Measurements from ENCODE around the gene CD93.

The CD93 gene

DNA sequence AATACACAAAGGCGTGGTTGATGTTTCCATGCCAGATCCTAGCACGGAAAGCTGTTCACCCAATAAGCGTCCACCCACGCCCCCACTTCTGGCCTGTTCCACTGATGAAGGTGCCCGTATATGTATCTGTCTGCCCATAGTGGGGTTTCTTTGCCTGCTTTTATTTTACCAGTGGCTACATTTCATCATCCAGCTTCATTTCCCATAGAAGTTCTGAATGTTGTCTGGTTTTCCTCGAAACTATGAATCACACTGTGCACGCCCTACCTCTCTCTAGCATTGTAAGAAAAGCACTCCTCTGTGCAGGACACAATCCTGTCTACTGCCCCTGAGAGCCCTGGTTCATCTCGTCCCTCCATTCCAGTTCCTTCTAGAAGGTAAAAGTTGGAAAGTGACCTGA lies 8.8 kb upstream of the CD93 start:
- H2AFZ ChIP-seq = no peak overlapping the region
- no peak overlapping the region for H3K4me3 ChIP-seq (ENCODE audit: low read depth, low read length)
- no peaks in the 10 kb centered on the region for H3K36me3 ChIP-seq (ENCODE audit: control insufficient read depth, insufficient read depth, low read length)
- H3K27me3 ChIP-seq (ENCODE audit: control insufficient read depth, insufficient read depth, low read length) = no peaks in the 10 kb centered on the region
- no peak for TF ChIP-seq CTCF (IDR thresholded peaks at IDR 0.05)
- no peak overlapping the region for H3K4me2 ChIP-seq (ENCODE audit: low read length)
- no peaks in the 10 kb centered on the region for H3K79me2 ChIP-seq
- H3K4me1 ChIP-seq = peaks cover 20% of the 10 kb centered on the region
- H3K27ac ChIP-seq = no peak overlapping the region
- no peak overlapping the region for H3K9ac ChIP-seq
- H3K9me3 ChIP-seq (ENCODE audit: control insufficient read depth, low read length) = no peaks in the 10 kb centered on the region

DNA sequence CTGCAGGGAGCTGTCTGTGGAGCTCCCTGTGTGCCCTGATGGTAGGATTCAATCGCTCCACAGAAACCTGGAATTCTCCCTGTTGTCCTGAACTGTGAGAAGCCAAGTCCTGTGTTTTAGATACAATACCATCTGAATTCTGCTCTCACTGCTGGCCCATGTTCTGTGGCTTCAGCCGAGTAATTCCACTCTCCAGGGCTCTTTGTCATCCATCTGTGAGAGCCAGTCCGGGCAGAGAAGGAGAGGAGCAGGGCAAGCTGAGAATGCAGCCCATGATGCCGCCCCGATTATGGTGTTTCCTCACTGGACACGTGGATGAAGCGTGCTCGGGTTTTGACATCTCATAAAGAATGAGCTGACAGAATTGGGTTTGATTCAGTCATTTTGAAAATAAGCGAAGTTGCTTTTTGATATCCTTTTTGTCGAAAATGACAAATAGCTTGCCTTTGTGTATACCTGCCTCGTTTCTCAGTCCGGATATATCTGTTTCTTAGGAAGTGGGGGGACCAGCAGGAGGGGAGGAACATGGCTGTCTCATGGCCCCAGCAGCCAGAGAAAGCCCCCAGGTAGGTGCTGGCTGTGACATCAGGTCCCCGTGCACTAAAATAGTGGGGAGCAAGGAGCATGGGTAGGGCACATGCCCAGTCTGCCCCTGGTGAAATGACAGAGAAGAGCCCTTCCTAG lies 8.2 kb upstream of the CD93 start:
- no peaks in the 10 kb centered on the region for H3K27me3 ChIP-seq (ENCODE audit: control insufficient read depth, insufficient read depth, low read length)
- H3K4me2 ChIP-seq (ENCODE audit: low read length) = no peak overlapping the region
- no peaks in the 10 kb centered on the region for H3K36me3 ChIP-seq (ENCODE audit: control insufficient read depth, insufficient read depth, low read length)
- H3K4me1 ChIP-seq = peaks cover 19% of the 10 kb centered on the region
- no peak for TF ChIP-seq CTCF (IDR thresholded peaks at IDR 0.05)
- no peaks in the 10 kb centered on the region for H3K9me3 ChIP-seq (ENCODE audit: control insufficient read depth, low read length)
- no peak overlapping the region for H3K4me3 ChIP-seq (ENCODE audit: low read depth, low read length)
- H2AFZ ChIP-seq = no peak overlapping the region
- H3K79me2 ChIP-seq = no peaks in the 10 kb centered on the region
- no peak overlapping the region for H3K27ac ChIP-seq
- no peak overlapping the region for H3K9ac ChIP-seq

DNA sequence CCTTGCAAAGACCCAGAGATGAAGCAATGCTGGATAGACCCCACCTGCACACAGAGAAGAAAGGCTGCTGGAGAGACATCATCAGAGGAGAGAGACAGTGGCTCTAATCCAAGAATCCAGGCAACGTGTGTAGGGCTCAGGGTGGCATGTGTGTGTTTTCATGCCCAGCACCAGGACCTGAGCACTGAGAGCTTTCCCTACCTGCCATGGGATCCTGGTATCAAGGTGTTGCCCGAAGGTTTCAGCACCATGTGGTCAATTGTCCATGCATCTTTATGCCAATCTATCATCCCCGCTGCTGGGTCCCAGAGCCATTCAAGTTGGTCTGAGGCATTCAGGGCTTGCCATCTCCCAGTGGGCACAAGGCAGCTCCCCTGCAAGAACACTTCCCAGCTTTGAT lies 7.5 kb upstream of the CD93 start:
- H3K79me2 ChIP-seq = no peaks in the 10 kb centered on the region
- no peak overlapping the region for H3K4me3 ChIP-seq (ENCODE audit: low read depth, low read length)
- H3K9me3 ChIP-seq (ENCODE audit: control insufficient read depth, low read length) = no peaks in the 10 kb centered on the region
- no peak overlapping the region for H3K9ac ChIP-seq
- no peak overlapping the region for H3K27ac ChIP-seq
- H3K36me3 ChIP-seq (ENCODE audit: control insufficient read depth, insufficient read depth, low read length) = no peaks in the 10 kb centered on the region
- no peak for TF ChIP-seq CTCF (IDR thresholded peaks at IDR 0.05)
- no peak overlapping the region for H3K4me2 ChIP-seq (ENCODE audit: low read length)
- no peak overlapping the region for H2AFZ ChIP-seq
- H3K4me1 ChIP-seq = peaks cover 16% of the 10 kb centered on the region
- no peaks in the 10 kb centered on the region for H3K27me3 ChIP-seq (ENCODE audit: control insufficient read depth, insufficient read depth, low read length)

DNA sequence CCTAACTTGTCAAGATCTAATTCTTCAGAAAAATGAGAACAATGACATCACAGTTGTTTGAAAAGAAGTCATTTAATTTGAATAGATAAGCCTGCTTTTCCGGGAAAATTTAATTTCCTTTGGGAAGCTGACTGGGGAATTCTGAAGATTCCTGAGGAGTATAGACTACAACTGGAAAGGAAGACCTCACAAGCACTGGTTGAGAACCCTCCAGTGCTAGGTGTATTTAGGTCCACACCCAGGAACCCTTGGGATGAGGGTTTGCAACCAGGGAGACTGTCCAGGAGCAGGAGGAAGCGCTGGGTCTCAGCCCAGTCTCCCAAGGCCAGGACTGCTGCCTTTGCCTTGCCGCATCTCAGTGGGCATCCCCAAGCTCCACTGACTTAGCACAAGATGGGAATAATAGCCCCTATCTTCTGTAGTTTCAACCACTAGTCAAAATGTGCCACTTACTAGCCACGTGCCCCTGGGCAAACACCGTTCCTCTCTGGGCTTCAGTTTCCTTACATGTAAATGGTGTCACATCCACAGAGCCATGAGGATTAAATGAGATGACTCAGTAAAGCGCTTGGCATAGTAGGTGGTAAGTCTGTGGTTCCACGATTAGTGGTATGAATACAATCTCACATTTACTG lies 6.9 kb upstream of the CD93 start:
- no peak overlapping the region for H3K4me2 ChIP-seq (ENCODE audit: low read length)
- H2AFZ ChIP-seq = no peak overlapping the region
- no peaks in the 10 kb centered on the region for H3K79me2 ChIP-seq
- no peak overlapping the region for H3K27ac ChIP-seq
- H3K27me3 ChIP-seq (ENCODE audit: control insufficient read depth, insufficient read depth, low read length) = no peaks in the 10 kb centered on the region
- no peak overlapping the region for H3K4me3 ChIP-seq (ENCODE audit: low read depth, low read length)
- TF ChIP-seq CTCF (IDR thresholded peaks at IDR 0.05) = no peak
- H3K4me1 ChIP-seq = peaks cover 10% of the 10 kb centered on the region
- no peak overlapping the region for H3K9ac ChIP-seq
- H3K36me3 ChIP-seq (ENCODE audit: control insufficient read depth, insufficient read depth, low read length) = no peaks in the 10 kb centered on the region
- no peaks in the 10 kb centered on the region for H3K9me3 ChIP-seq (ENCODE audit: control insufficient read depth, low read length)

DNA sequence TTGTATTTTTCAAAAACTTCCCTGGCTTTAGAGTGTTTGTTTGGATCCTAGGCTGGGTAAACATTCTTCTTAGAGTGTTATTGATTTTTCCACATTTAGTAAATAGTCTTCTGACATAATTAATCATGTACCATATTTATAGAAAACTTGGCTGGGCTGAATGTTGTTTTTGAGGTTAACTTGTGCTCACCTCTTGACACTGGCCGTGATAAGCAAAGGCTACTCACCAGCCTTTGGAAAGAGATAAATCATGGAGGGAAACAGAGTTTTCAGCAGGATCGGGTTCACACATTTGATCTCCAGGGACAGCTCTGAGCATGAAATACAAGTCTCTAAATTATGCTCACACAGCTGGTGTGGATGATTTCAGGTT lies 6.2 kb upstream of the CD93 start:
- Histone ChIP-seq H2AFZ (no peak overlapping the region), H3K27ac (no peak overlapping the region), H3K79me2 (no peaks in the 10 kb centered on the region), H3K4me1 (peaks cover 8% of the 10 kb centered on the region), H3K4me3 (ENCODE audit: low read depth, low read length) (no peak overlapping the region), H3K27me3 (ENCODE audit: control insufficient read depth, insufficient read depth, low read length) (no peaks in the 10 kb centered on the region), H3K4me2 (ENCODE audit: low read length) (no peak overlapping the region), H3K9ac (no peak overlapping the region), H3K36me3 (ENCODE audit: control insufficient read depth, insufficient read depth, low read length) (no peaks in the 10 kb centered on the region), H3K9me3 (ENCODE audit: control insufficient read depth, low read length) (no peaks in the 10 kb centered on the region)
- TF ChIP-seq CTCF (IDR thresholded peaks at IDR 0.05) = no peak
